HepG2 (cell line): ENCODE data around the gene RYK. TPM values are rescaled to one million over a fixed set of nuclear protein-coding genes. Genes with fewer than 3 reads are reported as not detected.

ENCODE experiments used
- ATAC-seq: fragments of 200-7000 bp; cut with Tn5 transposase; 3 replicates; pipeline ENCODE4 v1.9.1; 2020; ENCODE audit warnings: mild to moderate bottlenecking, moderate library complexity
- BruUV-seq: library from RNA; stranded (reverse); fragments of 400-500 nt; replicated peaks from 2 replicates; lab custom pipeline; 2021; lab: Mats Ljungman, UMichigan
- CTCF ChIA-PET: fragments of 300-600 bp; formaldehyde crosslinking; extraction: SDS; loops from one replicate; lab custom pipeline; 2021; ENCODE audit warnings: low total read pairs, inconsistent platforms, low intra/inter-chr PET ratio; lab: Yijun Ruan, JAX
- POLR2A ChIA-PET: fragments of 350-600 bp; sonication (Branson Sonifier 250); formaldehyde crosslinking; loops from one replicate; lab custom pipeline; 2020; ENCODE audit warnings: antibody characterized with exemption, inconsistent platforms; lab: Yijun Ruan, JAX
- DNase-seq: peaks from one replicate; pipeline ENCODE4 v3.0.0-alpha.2; 2015; ENCODE audit warnings: low spot score
- FAIRE-seq: peaks from 3 replicates; lab custom pipeline; 2011; peaks lifted over from hg19 to GRCh38; lab: Jason Lieb, UNC
- H2AFZ ChIP-seq: one replicate; pipeline ENCODE4 v1.6.1; 2011; ENCODE audit warnings: low read length, inconsistent platforms
- H3K27ac ChIP-seq: fragments of 300-600 bp; 3 replicates; pipeline ENCODE4 v1.8.0; 2011; ENCODE audit warnings: mixed run types, mild to moderate bottlenecking, mixed read lengths, low read length, inconsistent platforms; ENCODE audit not compliant: insufficient read depth; ENCODE audit errors: extremely low read length
- H3K27me3 ChIP-seq, 2 experiments: fragments of 200-600 bp in 1 of 2; 2 replicates in 1 of 2; 3 replicates in 1 of 2; pipeline versions ENCODE4 v1.6.0 to v1.8.0; 2011; ENCODE audit warnings: low read length in 2 of 2, mild to moderate bottlenecking in 2 of 2, moderate library complexity in 2 of 2, inconsistent platforms in 1 of 2; ENCODE audit not compliant: insufficient read depth in 2 of 2, control insufficient read depth in 1 of 2
- H3K36me3 ChIP-seq, 2 experiments: fragments of 200-600 bp in 1 of 2; replicated peaks in 1 of 2; 2 replicates in 1 of 2; 3 replicates in 1 of 2; pipeline versions ENCODE4 v1.5.1 to v1.8.0; 2011; ENCODE audit warnings: low read length in 2 of 2, inconsistent platforms in 1 of 2; ENCODE audit not compliant: insufficient read depth in 2 of 2, control insufficient read depth in 1 of 2
- H3K4me1 ChIP-seq: 2 replicates; pipeline ENCODE4 v1.5.1; 2012; ENCODE audit warnings: low read length, inconsistent platforms; ENCODE audit not compliant: insufficient read depth
- H3K4me2 ChIP-seq: 2 replicates; pipeline ENCODE4 v1.6.0; 2011; ENCODE audit warnings: low read depth, low read length, inconsistent platforms
- H3K4me3 ChIP-seq, 3 experiments: fragments of 200-600 bp in 1 of 3; sonication (generic), shearing (Covaris generic) in 1 of 3; replicated peaks in 1 of 3; 2 replicates each; pipeline ENCODE4 v1.5.1; 2011 to 2016; ENCODE audit warnings: low read length in 3 of 3, inconsistent platforms in 2 of 3, low read depth in 2 of 3, mild to moderate bottlenecking in 2 of 3, control low read depth in 1 of 3, mixed read lengths in 1 of 3; ENCODE audit not compliant: insufficient read depth in 1 of 3
- H3K79me2 ChIP-seq: one replicate; pipeline ENCODE4 v1.6.1; 2011; ENCODE audit warnings: low read length, inconsistent platforms; ENCODE audit not compliant: insufficient read depth
- H3K9ac ChIP-seq: 2 replicates; pipeline ENCODE4 v1.6.0; 2011; ENCODE audit warnings: mild to moderate bottlenecking, low read depth, low read length, inconsistent platforms; ENCODE audit not compliant: insufficient read depth
- H3K9me3 ChIP-seq: 2 replicates; pipeline ENCODE4 v1.5.1; 2012; ENCODE audit warnings: mild to moderate bottlenecking, low read length
- H4K20me1 ChIP-seq: 2 replicates; pipeline ENCODE4 v1.6.0; 2011; ENCODE audit warnings: inconsistent platforms, mild to moderate bottlenecking, low read length, moderate library complexity; ENCODE audit not compliant: insufficient read depth
- ARID3A ChIP-seq: IDR thresholded peaks from 2 replicates; pipeline ENCODE4 v1.6.1; 2012; ENCODE audit warnings: low read depth, low read length, improper control_type of control experiment
- GABPB1 ChIP-seq: IDR thresholded peaks from 2 replicates; pipeline ENCODE4 v1.6.1; 2016; ENCODE audit warnings: mild to moderate bottlenecking, missing genetic modification reagents, moderate library complexity, missing compliant biosample characterization
- KDM2A ChIP-seq: sonication (generic); formaldehyde crosslinking; IDR thresholded peaks from 2 replicates; pipeline ENCODE4 v1.4.0; 2020; ENCODE audit warnings: low read depth, missing genetic modification reagents, borderline replicate concordance
- MED8 ChIP-seq: sonication (generic); formaldehyde crosslinking; IDR thresholded peaks from 2 replicates; pipeline ENCODE4 v1.8.1; 2023; ENCODE audit warnings: mild to moderate bottlenecking, missing genetic modification reagents; ENCODE audit not compliant: insufficient replicate concordance
- SATB2 ChIP-seq: sonication (generic); formaldehyde crosslinking; IDR thresholded peaks from 2 replicates; pipeline ENCODE4 v1.5.0; 2020; ENCODE audit warnings: missing genetic modification reagents
- SP5 ChIP-seq: IDR thresholded peaks from 2 replicates; pipeline ENCODE4 v1.6.1; 2016; ENCODE audit warnings: low read depth, borderline replicate concordance
- TBL1XR1 ChIP-seq: fragments of 150-350 bp; IDR thresholded peaks from 2 replicates; pipeline ENCODE4 v1.6.1; 2014; ENCODE audit warnings: borderline replicate concordance, low read length; ENCODE audit not compliant: partially characterized antibody
- TBX3 ChIP-seq: fragments of 450-650 bp; IDR thresholded peaks from 2 replicates; pipeline ENCODE4 v1.6.1; 2017; ENCODE audit warnings: antibody characterized with exemption, mild to moderate bottlenecking, inconsistent platforms, borderline replicate concordance
- ZBTB1 ChIP-seq: sonication (generic); formaldehyde crosslinking; IDR thresholded peaks from 2 replicates; pipeline ENCODE4 v1.4.0; 2020; ENCODE audit warnings: missing genetic modification reagents, borderline replicate concordance
- ZNF253 ChIP-seq: sonication (generic); formaldehyde crosslinking; IDR thresholded peaks from 2 replicates; pipeline ENCODE4 v1.8.0; 2022; ENCODE audit warnings: mild to moderate bottlenecking, missing genetic modification reagents, borderline replicate concordance
- ZNF414 ChIP-seq: sonication (generic); formaldehyde crosslinking; IDR thresholded peaks from 2 replicates; pipeline ENCODE4 v1.5.0; 2020; ENCODE audit warnings: missing genetic modification reagents
- ZNF546 ChIP-seq: sonication (generic); formaldehyde crosslinking; conservative IDR thresholded peaks from 2 replicates; pipeline ENCODE4 v1.8.1; 2023; ENCODE audit warnings: mild to moderate bottlenecking, missing genetic modification reagents
- WGBS: methylation state at CpG from one replicate; pipeline ENCODE4 v1.1.6; 2017; ENCODE audit warnings: low lambda C conversion rate; 5-methylcytosine and 5-hydroxymethylcytosine counted together
- in situ Hi-C: cut with HindIII; loops from 2 replicates; pipeline ENCODE4 v1.10.0; 2017; ENCODE audit warnings: low pct_unique_long_range_greater_than_20kb; ENCODE audit not compliant: extremely low pct_ligation_motif_present
- intact Hi-C: fragments of 100-400 bp; cut with micrococcal nuclease; formaldehyde crosslinking; loops from one replicate; pipeline ENCODE4 v1.10.0; 2022; ENCODE audit not compliant: unreplicated experiment
- polyA plus RNA-seq, 8 experiments: library from polyadenylated mRNA; depleted of rRNA in 3 of 8; stranded (reverse) in 7 of 8; unstranded in 1 of 8; fragments of >200 nt; fragmentation: Illumina TruSeq in 4 of 8; extraction: Trizol in 4 of 8; gene quantifications; 2 replicates each; pipeline versions ENCODE4 v1.2.1 to v1.2.3, GENCODE V29; 2011 to 2016; ENCODE audit warnings: low read depth in 4 of 8, missing spikeins in 1 of 8, mixed read lengths in 1 of 8; ENCODE audit not compliant: insufficient read depth in 1 of 8
- total RNA-seq, 5 experiments: library from RNA; depleted of rRNA; stranded (reverse); fragments of >200 nt; fragmentation: Illumina TruSeq; extraction: Trizol; gene quantifications; 2 replicates each; pipeline ENCODE4 v1.2.3, GENCODE V29; 2016; ENCODE audit warnings: low read depth in 1 of 5

Gene RYK
- total and polyA plus RNA-seq, 2 of the 13 experiments (the other 11 are each of a cell fraction or from before 2014, with no cell fraction given): 35.0 to 66.2 TPM

GRCh38 chr3:134295930-134296329 is 45.3 kb upstream of the RYK start:
- Histone ChIP-seq H4K20me1 (no peaks in the 10 kb centered on the region), H3K4me2 (no peak overlapping the region), H3K9me3 (peaks cover 3% of the 10 kb centered on the region; the same call in 1 of the 2 replicates), H3K9ac (no peak overlapping the region), H3K27ac (no peak overlapping the region), H3K27me3 (no peaks in the 10 kb centered on the region; a peak in 1 of 5 replicates), H2AFZ (no peak overlapping the region), H3K79me2 (no peaks in the 10 kb centered on the region), H3K36me3 (no peaks in the 10 kb centered on the region), H3K4me3 (no peak overlapping the region), H3K4me1 (peaks cover 10% of the 10 kb centered on the region; the same call in 1 of the 2 replicates)
- TF ChIP-seq KDM2A (CRISPR knock-in tag) (no peak), ZBTB1 (CRISPR knock-in tag) (no peak), ZNF414 (CRISPR knock-in tag) (no peak), ZNF546 (no peak), SP5 (no peak), ARID3A (no peak), TBL1XR1 (no peak), GABPB1 (no peak), MED8 (CRISPR knock-in tag) (no peak), TBX3 (no peak), ZNF253 (no peak), SATB2 (no peak)
- FAIRE-seq (no peak), ATAC-seq (no peak), DNase-seq (no peak)
- 53% methylated on average over 1 of the region's 1 CpG for WGBS
- ChIA-PET CTCF (no interaction called here), POLR2A (no interaction called here)
- intact Hi-C loops (loop anchor here (5.0 kb wide), 2 partner anchors 44 to 99 kb away; partner anchors contain the start of gene RYK), in situ Hi-C loops (no loop called here)
- BruUV-seq: no TSS peak
